Limb (tissue), 2 donors: ENCODE measurements around the gene CTBP2.
"Not testable (repeated sequence)": the region's sequence is repeated elsewhere in the genome, so short reads cannot be mapped to it uniquely, and the experiment has no call there.

Experiments
- DNase-seq, 2 donors: peaks; one replicate each; pipeline ENCODE4 v3.0.0-alpha.2; 2016; ENCODE audit errors: extremely low spot score in 2 of 2

CTBP2 gene

DNA sequence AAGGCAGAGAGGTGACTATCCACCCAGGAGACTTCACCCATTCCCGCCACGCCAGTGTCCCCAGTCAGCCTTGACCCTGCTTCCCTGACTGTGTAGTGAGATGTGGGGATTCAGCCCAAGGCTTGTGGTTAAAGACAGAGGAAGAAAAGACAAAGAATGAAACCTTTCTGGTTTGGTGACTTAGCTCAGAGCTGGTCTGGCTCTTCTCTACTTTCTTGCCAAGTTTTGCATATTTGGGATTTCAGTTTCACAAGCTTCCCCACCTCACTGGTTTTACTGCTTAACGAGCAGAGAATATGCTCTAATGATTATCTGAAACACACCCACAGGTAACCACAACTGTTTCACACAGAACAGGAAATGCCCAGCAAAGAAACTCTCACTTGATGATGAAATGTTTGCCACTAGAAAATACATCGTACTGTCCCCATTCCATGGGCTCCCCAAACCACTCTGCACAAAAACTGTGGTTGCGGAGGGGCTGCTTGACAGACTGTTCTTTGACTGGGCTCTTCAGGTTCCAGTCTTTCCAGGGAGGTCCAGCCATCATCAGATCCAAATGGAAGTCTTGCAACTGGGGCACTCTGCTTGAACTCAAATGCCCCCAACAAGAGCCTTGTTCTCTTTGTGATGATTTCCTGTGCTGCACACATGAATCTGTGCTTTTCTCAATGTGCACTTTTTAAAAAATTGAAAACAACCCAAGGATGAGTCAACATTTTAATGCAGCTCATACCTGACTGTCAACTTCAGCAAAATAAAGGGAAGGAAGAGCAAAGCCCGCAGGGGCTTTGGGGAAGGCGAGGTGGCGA lies 95.5 kb downstream of the CTBP2 start:
- DNase-seq, result no peak

DNA sequence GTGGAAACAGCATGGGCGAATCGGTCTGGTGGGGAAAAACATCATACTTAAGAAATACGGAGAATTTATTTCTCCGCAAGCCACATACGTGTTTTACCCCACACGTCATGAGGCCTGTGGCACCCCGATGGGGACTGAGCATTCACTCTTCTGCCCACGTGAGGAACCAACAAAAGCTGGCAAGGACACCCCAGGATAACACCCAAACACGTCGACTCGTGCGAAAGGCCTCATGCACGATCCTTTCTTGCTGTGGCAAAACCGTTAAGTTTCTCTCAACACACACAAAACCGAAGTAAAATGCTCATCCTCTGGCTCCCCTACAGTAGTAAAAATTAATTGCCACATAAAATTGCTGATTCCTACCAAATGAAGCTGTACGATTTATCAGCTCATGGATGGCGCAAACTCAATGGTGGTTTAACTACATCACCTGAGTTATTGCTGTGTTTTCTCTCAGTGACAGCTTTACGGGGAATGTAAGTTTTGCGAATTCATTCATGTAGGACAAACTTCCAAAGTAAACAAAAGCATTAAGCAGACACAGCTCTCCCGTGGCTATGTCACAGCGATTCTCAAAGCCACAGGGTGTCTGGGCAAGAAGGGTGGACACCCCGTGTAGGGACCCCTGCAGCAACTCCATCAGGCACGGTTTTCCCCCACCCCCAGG lies 97.0 kb downstream of the CTBP2 start:
- DNase-seq, result no peak

DNA sequence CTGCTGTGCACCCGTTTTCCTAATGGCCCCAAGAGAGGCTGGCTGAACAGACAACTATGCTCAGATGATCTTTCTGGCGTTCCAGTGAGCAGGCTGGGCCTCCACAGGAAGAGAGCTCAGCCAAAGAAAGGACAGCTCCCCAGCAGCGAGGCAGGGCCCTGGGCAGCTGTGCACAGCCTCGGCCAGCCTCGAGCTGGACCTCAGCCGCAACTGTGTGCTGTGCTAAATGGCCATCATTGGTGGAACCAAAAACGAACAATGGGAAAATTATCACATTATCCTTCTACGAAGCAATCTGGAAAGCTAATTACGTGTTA lies 97.5 kb downstream of the CTBP2 start:
- DNase-seq, result no peak

DNA sequence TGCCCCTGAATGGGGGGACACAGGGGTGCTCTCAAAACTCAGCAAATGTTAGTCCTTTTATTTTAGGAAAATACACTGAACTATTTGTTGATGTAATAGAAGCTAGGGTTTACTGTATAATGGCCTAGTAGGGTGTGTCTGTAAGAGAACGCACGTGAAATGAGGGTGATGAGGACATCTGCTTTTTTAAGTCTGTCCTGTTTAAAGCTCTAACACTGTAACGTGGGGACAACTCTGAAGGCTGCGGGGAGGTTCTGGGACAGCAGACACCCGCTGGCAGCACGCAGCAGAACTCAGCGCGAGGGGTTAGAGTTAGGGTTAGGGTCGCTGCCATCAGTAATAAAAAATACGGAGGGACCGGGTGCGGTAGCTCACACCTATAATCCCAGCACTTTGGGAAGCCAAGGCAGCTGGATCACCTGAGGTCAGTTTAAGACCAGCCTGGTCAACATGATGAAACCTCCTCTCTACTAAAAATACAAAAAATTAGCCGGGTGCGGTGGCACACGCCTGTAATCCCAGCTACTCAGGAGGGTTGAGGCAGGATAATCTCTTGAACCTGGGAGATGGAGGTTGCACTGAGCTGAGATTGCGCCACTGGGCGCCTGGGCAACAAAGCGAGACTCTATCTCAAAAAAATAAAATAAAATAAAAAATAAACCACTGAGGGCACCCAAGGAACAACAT lies 98.0 kb downstream of the CTBP2 start:
- DNase-seq, result no peak

DNA sequence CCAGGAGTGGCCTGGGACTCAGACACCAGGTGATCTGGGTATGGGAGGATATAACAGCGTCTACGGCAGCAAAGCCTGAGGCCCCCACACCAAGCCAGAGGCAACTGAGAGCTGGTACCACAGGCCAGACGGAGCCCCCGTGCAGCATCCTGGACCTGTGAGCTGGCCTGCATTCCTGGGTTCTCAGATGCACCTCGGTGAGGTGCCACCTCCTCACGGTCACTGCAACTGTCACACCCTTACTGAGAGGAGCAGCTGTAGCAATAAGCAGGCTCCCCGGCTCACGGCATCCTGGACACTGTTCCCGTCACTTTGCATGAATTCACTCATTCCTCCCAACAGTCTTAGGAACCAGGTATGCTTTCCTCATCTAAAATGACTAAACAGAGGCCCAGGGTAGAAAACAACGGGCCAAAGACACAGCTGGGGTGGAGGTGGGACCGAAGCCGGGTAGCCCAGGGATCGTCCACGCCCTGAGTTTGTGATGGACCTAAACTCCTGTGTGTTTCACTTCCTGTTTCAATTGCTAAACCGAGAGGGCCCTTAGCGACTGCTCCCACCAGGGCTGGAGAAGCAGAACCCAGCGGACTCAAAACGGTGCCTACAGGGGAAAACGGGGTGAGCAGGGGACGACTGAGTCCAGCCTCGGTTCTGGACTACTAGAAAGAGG lies 98.7 kb downstream of the CTBP2 start:
- no peak for DNase-seq

DNA sequence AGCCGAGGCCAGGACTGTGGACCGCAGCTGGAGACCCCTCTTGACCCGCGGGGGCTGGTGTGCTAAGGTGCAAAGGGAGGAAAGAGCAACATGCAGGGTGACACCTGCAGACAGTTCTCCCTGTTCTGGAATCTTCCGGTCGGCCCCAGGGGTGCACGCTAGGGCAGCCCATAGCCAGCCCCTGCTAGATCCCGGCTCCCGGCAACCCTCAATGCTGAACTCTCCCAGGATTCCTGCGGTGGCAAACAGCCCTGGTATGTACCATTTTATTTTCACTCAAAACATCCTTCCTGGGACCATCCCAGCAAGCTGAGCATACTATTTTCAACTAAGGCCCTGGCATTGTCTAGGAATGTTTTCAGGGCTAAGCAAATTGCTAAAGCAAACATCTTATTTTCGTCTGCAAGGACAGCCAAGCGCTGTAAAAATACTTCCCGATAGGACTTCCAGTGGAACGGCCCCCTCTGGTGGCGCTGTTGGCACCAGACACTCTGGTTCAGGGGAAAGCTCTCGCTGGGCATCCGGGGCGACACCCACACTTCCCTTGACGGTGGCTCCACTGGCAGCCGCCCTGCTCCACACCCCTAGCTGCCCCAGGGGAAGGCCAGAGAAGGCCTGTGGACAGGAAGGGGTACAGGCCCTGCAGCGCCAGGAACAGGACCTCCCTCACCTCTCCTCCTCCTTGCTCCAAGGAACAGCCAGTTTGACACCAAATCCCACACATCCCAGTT lies 99.4 kb downstream of the CTBP2 start:
- peak; percentile 75 to 83 for DNase-seq

DNA sequence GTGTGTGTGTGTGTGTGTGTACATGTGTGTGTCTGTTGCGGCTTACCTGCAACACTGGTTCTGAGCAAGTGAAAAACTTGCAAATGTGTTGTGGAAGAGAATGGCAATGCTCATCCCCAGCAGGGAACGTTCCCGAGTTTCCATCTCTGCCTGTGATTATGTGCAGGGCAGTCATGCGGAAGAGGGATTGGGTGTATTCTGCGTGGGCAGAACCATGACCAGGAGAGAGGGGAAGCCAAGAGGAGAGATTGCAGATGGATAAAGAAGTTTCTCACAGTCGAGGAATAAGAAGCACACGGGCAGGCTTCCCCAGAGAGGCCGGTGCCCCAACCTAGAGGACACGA lies 99.9 kb downstream of the CTBP2 start:
- no peak for DNase-seq

DNA sequence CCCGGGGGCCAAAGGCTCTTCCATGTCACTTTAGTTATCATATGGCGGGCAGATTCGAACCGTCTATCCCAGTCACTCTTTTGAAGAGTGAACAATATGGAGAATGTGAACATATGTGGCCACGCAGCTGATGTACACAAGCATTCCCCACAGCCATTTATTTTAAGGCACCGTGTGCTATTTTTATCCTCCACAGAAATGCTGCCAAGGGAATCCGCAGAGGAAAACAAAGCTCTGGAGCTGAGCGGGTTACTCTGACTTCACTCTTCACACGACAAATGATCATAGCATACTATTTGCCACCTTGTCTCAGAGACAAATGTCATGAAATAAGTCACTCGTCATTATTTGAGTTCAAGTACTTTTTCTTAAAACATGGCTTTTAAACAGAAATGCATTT lies 100.3 kb downstream of the CTBP2 start:
- peak in 1 of 2 donors; percentile 40 for DNase-seq

DNA sequence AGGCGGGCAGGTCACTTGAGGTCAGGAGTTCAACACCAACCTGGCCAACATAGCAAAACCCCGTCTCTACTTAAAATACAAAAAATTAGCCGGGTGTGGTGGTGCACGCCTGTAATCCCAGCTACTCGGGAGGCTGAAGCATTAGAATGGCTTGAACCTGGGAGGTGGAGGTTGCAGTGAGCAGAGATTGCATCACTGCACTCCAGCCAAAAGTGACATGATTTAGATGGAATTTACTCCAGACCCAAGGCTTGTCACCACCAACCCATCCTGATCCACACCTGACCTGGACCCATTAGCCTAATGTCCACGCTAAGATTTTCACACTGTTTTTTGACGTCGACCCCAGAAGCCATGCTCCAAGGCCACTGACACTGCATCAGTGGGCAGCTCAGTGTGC lies 101.0 kb downstream of the CTBP2 start:
- DNase-seq, result not testable (repeated sequence)

DNA sequence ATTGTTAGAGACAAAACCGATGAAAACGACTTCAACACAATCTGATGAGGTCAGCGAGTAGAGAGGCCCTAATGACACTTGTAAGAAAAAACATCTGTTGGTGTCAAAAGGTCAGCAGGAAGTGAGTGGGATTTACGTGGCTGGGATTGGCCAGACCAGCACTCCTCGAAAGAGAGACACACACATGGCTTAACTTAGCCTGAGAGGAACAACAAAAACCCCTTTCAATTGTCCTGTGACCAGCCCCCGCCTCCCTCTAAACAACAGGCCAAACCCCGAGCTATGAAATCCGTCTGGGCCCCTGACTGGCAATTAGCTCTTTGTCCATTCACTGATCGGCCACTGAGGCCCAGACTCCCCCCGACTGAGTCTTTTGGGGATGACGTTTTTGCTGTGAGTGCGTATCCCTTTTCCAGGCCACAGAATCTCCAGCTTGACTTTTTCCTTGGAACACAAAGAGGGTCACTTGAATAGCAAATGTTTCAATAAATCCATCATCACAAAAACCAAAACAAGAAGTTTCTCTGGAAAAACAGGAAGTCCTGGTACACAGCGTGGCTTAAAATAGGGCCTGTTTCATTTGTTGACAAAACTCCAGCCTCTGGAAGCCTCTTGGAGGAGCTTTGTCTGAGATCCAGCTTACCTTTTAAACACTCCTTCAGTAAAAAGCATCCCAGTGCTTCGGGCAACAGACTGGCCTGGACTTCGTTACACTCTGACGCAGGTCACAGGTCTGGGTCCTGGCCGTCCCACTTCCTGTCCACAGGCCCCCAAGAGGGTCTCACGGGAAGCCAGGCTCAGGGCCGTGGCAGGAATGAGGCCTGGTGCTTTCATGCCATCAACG lies 103.0 kb downstream of the CTBP2 start:
- peak; percentile 70 to 79 for DNase-seq

DNA sequence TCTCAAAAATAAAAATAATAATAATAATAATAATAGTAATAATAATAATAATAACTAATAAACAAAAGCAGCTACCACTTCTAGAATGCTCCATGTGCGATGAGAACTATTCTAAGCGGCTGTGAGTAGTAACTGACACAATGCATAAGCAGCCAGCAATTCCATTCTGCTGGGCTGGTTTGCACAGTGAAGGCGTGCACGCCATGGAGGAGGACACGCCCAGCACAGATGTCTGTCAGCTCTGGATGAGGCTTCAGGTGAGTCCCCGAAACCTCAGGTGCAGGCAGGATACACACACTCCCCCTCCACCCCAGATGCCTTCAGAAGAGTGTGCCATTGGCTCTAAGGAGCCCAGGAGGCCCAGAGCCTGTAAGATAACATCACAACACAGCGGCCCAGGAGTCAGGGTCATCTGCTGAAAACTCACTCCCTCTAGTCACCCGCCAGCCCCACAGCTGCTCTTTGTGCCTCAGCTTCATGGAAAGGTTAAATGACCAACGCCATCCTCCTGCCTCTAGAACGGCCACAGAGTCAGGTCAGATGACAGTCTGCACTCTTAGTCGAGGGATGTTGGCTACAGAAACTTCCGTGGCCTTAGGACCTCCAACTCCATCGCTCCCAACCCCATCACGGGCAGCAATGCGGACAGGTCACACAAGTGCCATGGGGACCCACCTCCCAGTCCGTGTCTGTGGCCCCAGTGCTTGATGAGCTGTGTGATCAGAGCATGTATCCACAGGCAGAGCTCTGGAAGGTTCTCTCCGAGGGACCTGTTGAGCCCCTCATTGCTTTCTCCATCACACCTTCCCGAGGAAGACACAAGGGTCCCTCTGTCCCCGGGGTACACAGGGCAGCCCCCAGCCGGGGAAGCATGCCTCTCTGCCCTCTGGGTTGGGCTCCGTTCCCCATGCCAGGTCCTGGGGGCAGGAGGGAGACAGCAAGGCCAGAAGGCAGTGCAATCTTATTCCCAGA lies 103.9 kb downstream of the CTBP2 start:
- DNase-seq, result no peak

DNA sequence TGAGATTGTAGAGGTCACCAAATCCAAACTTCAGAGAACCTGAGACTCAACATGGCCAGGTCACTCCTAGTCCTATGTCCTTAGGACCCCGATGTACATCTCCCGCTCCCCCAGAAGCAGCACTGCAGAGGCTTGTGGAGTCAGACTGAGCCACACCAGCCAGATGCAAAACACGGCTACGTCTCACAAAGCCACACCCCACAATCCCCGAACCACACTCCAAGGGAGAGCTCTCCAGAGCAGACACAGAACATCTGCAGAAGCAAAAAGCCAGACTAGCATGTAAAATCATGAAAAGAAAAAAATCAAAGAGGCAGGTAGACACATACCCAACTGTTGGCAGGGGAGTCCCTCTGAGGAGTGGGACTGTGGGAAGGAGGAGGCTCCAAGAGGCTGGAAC lies 104.9 kb downstream of the CTBP2 start:
- no peak for DNase-seq

DNA sequence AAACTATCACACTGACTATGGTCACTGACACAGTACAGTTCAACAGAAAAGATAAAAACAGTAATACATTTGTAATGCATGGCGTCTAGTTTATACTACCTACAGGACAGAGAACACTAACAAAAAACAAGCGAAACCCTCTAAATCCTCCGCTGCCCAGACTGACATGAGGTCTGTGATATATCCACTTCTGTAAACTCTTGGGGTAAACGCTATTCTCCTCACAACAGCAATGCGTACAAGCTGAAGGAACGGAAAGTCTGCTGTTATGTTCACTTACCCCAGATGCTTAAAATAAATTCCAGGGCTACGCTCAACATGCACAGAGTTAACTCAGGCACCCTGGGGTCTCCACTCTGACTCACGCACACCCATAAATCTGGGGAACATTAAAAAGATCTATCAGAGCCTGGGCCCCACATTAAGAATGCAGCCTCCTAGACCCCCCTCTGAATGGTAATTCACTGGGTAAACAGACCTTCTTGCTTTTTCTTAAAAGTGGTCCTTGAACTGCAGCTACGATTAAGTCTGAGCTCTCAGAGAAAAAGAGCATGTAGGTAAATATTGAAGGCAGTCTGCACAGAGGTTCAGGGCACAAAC lies 105.6 kb downstream of the CTBP2 start:
- DNase-seq, result no peak

DNA sequence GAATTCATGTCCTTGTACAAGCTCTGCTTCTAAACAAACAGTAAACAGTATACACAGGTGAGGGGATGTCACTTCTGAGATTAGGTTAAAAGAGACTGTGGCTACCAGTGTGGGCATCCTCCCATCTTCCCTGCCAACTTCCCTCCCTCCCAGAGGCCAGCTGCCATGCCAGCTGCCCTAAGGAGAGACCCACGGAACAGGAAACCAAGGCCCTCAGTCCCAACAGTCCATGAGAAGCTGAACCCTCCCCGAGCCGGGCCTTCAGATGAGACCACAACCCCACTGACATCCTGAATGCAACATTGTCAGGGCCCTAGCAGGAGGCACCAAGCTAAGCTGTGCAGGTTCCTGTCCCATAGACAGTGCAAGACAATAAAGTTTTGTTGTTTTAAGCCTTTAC lies 106.1 kb downstream of the CTBP2 start:
- no peak for DNase-seq

DNA sequence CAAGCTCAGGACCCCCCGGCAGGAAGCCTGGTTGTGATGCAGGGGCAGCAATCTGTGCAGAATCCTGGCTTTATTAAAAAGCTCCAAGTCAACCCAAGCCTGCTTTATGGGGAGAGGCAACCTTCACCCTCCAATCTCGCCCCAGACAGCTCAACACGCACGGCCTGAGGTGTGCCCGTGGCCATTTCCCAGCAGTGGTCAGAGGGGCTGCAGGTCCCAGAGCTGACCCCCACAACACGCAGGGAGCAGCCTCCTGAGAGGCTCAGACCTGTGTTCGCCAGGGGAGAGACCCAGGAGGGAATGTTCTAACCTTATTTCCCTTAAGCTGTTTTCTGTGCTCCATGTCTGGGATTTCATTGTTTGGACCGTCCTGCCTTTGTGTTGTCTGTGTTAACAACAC lies 108.2 kb downstream of the CTBP2 start:
- no peak for DNase-seq

DNA sequence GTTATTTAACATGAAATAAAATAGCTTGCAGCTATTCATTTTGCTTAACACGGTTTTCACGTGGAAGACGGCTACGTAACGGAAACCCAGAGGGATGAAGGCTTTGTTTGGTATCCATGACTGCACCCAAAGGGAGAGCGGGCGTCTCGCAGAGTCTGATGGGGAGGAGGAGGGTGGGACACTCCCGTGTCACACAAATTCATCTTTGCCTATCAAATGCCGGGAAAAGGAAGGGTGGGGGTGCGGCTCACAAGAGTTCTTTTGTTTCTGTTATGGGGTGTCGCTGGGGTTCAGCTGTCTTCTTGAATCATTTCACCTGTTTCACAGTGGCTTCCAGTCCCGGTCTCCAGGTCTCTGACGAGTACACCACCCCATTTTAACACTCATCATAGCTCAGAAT lies 110.0 kb downstream of the CTBP2 start:
- DNase-seq, result no peak

DNA sequence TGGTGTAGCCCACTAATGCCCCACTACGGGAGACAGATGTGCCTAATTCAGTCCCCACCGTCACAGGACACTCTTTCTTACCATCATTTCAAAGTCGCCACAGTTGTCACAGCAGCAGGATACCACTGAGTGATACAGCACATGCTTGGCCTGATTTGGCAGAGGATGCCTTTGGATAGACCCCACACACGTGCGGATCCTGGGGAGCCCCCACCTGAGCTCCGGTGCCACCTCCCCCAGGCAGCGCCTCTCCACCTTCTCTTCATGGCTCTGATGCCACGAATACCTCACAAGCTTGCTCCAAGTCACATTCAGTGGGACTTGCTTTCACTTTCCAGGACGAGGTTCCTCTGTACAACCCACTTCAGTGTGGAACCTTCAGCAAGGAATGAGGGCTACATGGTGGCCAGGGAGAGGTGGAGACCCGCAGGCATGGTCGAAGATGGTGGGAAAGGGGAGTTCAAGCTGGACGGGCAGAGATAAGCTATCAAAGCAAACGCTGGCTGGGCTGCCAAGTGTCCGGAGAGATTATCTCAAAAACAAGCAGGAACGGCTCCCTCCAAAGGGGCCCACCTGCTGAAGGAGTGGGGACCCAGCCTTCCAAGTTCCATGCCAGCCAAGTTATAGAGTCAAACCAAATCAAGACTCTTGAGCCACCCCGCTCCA lies 111.0 kb downstream of the CTBP2 start:
- no peak for DNase-seq

DNA sequence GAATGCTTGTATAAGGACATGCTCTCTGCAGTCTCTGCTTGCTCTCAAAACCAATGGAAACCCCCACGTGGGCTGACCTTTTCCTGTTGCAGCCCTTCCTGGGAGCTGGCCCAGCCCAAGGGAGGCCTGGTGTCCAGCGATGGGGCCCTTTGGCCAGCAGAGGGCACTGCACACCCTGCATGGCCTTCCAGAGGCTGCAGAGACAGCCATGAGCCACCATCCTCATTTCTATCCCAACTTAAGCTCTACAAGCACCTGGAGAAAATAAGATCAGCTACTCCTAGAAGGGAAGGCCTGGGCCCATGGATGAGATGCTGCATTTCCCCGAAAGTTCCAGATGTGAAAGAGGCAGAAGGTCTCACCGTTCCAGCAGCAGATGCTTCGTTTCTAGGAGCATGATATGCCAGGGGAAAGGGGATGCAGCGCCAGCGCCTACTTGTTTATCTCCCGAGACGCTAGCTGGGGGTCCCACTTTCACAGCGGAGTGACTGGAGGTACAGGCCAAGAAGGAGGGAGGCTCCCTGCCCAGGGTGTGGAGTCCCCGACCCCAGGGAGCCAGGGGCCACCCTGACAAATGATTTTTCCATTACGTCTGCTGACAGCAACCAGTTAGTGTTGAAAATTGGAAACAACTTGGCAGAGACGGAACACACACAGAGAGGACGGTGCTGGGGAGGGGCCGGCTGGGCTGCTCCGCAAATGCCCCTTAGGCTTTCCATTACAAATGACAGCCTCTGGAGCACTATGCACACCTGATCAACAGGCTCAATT lies 112.1 kb downstream of the CTBP2 start:
- DNase-seq, result peak; percentile 71 to 89
